HK-2 (cell line): ENCODE measurements around the gene PDE4D.
"Not testable (repeated sequence)": the region's sequence is repeated elsewhere in the genome, so short reads cannot be mapped to it uniquely, and the experiment has no call there.

Source experiments
- DNase-seq: peaks from one replicate; pipeline ENCODE4 v3.0.0-alpha.2; 2018; ENCODE audit not compliant: unreplicated experiment

PDE4D gene

GRCh38 chr5:59471463-59471862 lies 422.1 kb downstream of the PDE4D start:
- no peak for DNase-seq

DNA sequence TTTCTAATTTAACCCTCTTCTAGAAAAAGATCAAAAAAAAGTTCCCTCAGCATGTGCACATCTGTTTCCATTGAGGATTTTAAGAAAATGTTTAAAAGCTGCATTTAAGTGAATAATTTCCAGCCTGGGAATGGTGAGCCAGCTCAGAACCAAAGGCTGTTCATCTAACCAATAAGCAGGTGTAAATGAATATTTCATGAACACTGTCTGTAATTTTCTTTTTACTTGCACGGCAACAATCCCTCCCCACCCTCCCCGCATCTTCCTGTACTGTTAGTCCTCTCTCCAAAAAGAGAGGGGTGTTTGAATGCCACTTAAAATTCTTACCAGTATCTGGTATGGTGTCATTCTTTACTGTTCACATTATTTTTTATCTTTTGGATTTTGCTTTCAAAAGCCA lies 425.6 kb downstream of the PDE4D start:
- no peak for DNase-seq

DNA sequence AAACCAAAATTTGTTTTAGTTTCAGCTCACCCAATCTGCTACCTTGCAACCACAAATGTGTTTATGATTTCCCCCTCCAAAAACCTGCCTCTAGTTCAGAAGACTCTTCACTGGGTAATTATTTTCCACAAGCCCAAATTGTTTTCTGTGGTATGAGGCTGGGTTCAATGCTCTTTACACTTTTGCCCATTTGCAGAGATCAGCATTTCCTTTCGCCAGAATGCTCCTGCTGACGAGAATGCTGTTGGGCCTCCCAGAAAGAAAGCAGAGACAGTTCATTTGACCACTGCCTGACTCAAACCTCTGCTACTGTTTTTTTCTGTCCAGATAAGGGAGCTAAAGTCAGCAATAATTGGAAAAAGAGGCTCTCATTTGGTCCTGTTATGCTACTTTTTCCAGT lies 427.3 kb downstream of the PDE4D start:
- DNase-seq, result no peak

GRCh38 chr5:59464969-59465368 lies 428.6 kb downstream of the PDE4D start:
- no peak for DNase-seq

- DNase-seq, result not testable (repeated sequence)
Observed at GRCh38 chr5:59463618-59464166, 429.8 kb downstream of the PDE4D start.

DNA sequence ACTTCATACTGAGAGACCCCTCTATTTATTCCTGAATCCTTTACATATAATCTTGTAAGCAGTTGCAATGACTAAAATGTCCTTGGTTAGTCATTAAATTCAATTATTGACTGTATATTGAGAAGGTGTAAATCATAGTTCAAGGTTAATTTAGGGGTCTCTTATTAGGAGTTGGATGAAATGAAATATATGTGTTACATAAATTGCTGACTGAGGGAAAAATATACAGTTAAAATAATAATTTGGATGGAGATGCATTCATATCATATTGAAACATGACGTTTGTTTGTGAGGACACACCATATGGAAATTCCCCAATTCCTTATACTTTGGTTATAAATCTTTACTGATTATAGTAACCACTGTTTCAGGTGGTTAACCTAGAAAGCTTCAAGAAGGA lies 430.6 kb downstream of the PDE4D start:
- no peak for DNase-seq

GRCh38 chr5:59460368-59461153 lies 433.0 kb downstream of the PDE4D start:
- DNase-seq, result no peak

- no peak for DNase-seq
Observed at GRCh38 chr5:59458966-59459729, 434.4 kb downstream of the PDE4D start.

- DNase-seq, result no peak
Observed at GRCh38 chr5:59458321-59458720, 435.2 kb downstream of the PDE4D start.

DNA sequence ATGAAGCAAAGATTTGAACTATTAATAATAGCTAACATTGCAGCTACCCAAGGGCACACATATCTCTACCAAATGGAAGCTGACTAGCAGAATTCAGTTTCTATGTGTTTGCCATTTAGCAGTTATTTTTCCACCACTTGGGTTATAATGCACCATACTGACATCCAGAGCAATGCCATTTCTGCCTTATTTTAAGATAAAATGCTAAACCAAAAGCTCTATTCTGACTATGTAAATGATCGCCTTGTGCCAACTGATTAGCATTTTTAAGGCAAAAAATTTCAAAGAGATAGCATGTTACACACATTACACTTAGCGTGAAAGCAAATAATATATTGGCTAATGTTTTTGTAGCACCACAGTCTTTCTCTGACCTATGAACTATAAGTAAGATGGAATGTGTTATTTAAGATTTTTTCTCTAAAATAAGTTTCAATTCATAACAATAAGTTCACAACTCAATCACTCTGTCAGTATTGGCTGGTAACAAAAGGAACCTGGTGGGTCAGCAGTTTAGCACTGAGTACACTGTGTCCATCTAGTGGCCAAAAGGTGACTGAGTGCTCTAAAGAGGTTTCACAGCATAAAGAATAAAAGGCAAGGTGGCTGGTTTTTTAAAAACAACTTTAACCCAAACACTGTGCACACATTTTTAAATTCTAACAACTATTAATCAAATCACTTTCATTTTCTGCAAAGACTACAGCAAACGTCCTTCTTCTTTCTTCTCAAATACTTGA lies 443.5 kb downstream of the PDE4D start:
- no peak for DNase-seq

GRCh38 chr5:59446356-59446755 lies 447.2 kb downstream of the PDE4D start:
- no peak for DNase-seq

- DNase-seq, result no peak
Observed at GRCh38 chr5:59445741-59446140, 447.8 kb downstream of the PDE4D start.

- DNase-seq, result no peak
Observed at GRCh38 chr5:59439303-59439702, 454.2 kb downstream of the PDE4D start.

- no peak for DNase-seq
Observed at GRCh38 chr5:59437176-59437575, 456.4 kb downstream of the PDE4D start.

GRCh38 chr5:59436364-59437148 lies 457.0 kb downstream of the PDE4D start:
- no peak for DNase-seq

GRCh38 chr5:59433174-59433573 lies 460.4 kb downstream of the PDE4D start:
- DNase-seq, result no peak

DNA sequence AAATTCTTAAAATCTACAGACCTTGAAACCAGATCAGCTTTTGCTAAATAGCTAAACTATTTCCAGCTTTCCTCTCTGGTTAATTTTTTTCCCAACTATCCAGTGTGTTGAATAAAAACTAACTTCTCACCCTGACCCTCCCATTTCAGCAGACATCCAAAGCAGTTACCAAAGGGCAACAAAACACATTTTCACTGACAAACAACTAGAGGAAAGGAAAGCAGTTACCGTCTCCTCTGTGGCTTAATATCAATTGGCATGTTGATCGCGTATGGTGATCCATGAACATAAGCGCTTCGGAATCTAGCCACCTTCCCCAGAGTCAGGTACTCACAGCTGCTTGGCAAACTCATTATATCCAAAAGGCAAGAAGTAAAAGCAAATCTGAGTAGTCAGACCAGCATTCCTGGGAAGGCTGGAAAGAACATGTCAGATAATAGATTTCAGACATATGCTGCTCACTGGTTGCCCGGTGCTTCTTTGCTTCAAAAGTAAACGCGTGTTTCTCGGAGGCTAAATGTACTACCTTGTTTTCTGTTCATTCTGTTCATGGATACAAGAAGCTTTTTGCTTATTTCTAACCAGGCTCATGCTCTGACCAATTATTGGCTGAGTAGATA lies 463.4 kb downstream of the PDE4D start:
- DNase-seq, result no peak

DNA sequence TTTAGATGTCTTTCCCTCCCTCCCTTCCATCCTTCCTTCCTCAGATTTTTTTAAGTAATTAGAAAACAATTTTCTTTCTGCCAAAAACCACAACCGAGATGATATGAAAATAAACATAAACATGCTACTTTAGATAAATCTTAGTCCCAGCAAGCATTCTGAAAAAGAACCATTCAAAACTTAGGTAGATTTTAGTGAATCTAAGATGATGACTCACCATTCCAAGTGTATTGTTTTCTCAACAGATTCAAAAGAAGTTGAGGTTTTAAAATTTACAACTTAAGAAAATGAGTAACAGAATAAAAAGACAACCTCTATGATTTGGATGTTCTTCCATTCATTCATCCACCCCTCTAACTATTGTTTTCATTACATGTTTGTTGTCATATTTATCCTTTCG lies 465.1 kb downstream of the PDE4D start:
- no peak for DNase-seq

DNA sequence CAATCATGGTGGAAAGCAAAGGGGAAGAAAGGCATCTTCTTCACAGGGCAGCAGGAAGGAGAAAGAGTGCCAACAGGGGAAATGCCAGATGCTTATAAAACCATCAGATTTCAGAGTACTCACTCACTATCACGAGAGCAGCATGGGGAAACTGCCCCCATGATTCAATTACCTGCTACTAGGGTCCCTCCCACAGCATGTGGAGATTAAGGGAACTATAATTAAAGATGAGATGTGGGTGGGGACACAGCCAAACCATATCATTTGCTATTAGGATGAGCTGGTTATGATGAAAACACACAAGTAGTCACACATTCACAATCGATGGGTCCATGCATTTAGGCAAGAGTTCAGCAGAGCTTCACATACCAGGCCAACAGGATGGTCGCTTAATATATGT lies 469.0 kb downstream of the PDE4D start:
- no peak for DNase-seq

GRCh38 chr5:59423021-59423420 lies 470.5 kb downstream of the PDE4D start:
- no peak for DNase-seq
